GM19372 (cell line): Measurements from ENCODE around the gene GMDS.

Source experiments
- ATAC-seq: cut with Tn5 transposase; IDR thresholded peaks from one replicate; pipeline ENCODE4 v1.9.1; 2021; ENCODE audit warnings: mild to moderate bottlenecking, low read depth, moderate library complexity; ENCODE audit not compliant: unreplicated experiment

Gene GMDS

DNA sequence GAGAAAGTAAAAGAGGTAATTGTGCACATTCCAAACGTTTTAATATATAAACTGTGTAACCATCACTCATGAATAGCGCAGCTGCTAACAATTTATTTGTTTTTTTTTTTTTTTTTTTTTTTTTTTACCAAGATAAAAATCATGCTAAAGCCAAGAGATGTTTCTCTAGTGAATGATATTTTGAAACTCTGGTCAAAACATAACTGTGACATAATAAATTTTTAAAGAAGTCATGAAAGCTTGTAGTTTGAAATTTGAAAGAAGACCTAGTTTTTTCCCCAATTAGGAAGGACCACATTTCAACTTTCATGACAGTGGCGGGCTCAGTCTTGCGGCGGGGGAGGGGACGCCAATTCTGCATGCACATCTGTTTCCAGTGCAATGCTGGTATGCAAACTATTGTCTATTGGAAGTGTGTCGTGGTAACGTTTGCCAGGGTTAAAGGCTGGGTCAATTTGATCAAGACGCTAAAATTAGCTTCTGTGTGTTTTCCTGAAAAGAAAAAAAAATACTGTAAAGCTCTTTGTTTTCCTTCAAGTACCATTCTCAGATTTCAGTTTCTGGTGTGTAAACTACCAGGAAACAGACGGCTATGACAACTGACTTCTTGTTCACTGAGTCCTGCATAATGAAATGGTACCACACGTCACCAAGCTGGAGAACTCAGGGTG, 423.8 kb downstream of the GMDS start:
- ATAC-seq, result no peak

DNA sequence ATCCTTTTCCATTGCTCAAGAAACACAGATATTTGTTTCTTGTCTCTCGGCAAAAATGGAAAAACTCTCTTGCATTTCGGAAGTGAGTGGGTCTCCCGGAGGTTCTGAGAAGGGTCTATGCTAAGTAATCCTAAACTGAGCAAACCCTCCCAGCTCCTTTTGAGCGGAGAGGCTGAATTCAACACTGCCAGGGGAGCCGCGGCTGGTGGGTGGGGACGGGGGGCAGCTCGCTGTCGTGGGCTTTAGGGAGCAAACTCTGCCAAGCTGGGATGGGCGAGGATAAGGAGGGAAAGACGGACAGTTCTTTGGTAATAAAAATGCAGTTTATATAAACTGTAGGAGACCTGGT, 424.3 kb downstream of the GMDS start:
- ATAC-seq, result no peak

DNA sequence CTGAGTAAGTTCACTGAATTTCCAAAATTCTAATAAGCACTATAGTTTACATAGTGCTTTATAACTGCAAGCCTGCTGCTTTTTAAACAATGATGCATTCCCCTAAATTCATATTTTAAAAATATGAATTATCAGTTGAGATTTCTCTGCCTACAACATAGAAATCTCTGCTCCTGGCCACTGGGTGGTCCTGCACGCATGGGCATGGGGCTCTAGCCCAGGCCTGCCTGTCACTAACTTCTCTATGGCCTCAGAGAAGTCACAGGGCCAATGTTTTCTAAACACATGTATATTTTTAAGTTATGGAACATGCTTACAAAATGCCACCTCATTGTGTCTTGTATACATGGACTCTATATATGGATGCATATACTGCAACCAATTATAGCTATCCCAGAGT, 424.7 kb downstream of the GMDS start:
- ATAC-seq, result no peak

DNA sequence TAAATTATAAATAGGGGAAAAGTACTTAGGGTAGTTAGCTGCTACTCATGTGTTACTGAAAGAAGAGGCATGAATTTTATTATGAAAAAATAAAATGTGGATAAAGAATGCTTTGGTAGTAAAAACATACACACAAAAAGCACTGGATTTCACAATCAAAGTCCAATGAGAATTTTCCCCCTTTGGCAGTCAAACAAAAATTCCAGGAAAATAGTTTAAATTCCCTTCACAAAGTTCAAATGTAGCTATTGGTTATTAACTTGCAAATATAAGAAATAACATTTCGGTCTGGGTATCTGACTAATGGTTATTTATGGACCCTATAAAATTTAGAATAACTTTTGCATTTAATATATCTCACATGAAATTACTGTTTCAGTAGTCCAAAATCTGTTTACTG, 425.2 kb downstream of the GMDS start:
- ATAC-seq, result no peak

DNA sequence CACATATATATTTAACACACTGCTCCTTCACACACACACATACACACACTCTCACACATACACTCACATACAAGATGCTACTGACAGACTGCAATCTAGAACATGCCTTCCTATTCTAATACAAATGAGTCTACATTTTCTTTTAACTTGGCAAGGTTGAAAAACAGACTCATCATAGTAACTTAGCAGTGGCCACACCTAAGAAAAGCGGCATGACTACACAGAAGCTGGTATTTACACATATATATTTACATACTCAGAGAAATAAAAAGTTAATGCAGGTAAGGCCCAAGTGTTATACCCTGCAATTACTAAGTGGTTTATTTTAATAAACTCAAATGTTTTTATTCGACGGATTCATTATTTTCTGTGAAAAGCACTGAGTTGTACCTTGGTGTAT, 426.4 kb downstream of the GMDS start:
- no peak for ATAC-seq

DNA sequence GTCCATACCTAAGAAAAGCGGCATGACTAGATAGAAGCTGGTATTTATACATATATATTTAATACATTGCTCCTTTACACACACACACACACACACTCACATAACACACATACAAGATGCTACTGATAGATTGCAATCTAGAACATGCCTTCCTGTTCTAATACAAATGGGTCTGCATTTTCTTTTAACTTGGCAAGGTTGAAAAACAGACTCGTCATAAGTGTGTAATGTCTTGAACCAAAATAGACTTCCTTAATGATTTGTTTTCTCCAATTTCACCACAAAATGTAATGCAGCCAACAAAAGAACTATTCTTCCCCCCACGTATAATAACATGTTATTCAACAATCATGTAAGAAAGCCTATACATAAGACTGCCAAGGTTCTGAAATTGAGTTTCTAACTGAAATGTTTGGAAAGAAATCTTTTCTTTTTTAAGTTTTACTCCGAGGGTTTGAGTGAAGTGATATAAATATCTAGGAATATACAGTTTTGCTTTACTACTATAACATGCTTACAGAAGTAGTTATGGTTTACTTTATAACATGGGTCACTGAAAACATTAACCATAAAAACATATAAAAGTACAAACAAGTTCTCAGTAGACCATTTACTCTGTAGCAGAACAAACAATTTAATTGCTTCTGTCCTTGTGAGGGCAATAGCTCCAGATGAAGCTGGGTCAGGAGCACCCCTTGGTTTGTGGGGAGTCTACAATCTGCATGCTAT, 428.2 kb downstream of the GMDS start:
- ATAC-seq, result no peak

DNA sequence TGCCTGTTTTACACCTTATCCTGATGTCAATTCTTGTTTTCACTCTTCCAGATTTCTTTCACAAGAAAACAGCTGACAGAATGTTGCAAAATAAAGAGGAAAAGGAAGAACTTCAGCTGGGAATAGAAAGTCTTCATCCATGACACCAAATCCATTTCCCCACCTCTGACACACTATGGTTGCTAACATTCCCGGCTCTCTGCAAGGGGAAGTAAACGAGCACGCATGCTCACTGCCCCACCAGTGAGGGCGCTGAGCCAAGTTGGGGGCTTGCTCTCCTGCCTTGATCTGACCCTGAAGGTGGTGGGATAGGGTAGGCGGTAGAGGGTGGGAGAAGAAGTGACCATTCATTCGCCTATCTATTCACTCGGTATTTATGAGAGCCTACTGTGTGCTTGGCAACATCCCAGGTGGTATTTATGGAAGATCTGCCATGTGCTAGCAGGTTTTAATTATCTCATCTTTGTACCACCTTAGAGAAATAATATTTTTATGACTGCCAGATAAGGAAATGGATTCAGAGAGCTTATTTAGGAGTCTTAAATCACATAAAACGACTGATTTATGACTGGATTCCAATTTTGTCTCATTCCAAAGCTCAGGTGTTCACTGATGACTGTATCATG, 429.5 kb downstream of the GMDS start:
- no peak for ATAC-seq

DNA sequence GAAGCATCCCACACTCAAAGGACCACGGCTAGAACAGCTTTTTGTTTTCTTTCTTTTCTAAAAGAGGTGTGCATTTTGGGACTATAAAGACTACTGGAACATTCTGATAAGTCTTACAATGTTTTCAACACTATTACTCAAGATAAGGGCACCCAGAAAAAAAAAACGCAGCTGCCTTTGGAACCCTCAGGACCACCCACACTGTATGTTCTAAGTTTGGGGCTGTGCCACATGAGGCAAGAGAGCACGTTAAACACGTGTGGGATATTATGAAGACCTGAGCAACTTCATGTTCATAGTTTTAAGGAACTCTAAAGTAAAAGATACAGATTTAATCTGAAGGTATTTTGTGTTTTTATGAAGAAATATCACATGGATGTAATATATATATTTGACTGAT, 431.1 kb downstream of the GMDS start:
- no peak for ATAC-seq

DNA sequence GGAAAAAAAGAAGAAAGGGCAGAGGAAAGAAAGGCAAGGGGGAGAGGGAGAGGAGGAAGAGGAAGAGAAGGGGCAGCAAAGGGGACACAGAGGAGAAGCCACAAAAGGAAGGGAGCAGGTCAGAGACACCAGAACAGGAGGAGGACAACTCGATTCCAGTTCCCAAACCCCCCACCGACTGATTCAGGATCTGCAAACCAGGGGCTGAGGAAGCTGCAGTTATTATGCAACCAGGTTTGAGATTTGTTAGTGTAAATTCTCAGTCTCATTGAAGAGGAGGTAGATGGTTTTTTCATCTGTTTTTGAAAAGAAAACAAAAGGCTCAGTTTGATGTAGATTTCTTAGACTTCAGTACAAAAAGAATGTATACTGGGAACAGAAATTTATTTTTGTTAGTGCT, 432.9 kb downstream of the GMDS start:
- no peak for ATAC-seq

DNA sequence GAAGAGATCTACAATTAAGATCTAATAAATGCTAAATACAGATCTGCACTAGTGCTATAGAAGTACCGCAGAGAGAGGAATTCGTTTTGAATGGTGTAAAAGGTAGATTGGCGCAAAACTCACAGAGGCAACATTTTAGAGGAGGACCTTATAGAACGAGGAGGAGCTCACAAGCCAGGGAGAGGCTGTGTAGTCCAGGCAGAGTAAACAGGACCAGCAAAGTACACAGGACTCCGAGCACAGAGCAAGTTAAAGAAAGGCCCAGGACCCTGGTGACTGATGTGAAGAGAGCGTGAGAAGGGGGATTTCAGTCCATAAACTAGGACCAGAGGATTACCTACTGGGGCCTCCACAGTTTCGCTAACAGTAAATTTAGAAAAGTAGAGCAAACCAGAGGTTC, 433.4 kb downstream of the GMDS start:
- no peak for ATAC-seq

DNA sequence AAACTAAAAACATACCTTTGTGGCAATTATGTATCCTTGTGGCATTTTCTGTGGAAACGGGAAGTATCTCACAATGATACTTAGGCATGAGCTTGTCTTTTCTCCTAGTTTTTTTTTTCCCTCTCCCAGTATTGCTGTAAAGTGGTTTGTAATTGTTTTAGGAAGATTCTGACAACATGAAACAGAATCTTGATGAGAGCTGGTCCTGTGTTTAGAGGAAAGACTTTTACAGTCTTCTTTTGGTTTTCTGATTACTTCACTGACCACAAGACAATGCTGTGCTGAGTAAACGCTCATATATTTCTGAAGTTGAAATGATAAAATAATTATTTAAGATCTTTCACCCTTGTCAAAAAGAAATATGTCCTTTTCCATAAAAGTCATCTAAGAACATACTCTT, 434.5 kb downstream of the GMDS start:
- ATAC-seq, result no peak

DNA sequence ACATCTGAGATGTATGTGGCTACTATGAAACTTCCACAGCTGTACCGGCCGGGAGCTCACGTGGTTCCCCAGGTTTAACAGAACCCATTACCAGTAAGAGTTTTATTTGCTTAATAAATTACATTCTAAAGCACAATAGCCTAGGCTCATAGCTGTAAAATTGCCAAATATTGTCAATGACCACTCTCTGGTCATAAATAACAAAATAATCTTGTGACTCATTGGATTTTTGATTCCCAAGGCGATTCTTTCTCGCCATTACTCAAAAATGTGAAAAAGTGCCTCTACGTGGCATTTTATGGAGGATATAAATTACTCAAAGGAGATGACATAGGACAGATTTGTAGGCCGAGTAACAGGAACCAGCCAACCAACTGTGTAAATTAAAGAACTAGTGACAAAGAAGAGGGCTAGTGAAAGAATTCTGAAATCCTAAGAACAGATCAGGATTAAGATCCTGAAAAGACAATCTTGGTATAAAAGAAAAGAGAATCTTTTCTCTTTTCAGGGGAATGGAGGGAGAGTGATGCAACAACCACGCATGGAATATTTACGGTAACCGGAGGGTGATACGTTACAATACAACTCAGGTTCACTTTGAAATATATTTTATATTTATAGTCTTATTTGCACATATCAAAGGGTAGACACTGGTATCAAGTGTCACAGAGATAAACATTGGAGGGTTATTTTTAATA, 436.0 kb downstream of the GMDS start:
- ATAC-seq, result no peak

DNA sequence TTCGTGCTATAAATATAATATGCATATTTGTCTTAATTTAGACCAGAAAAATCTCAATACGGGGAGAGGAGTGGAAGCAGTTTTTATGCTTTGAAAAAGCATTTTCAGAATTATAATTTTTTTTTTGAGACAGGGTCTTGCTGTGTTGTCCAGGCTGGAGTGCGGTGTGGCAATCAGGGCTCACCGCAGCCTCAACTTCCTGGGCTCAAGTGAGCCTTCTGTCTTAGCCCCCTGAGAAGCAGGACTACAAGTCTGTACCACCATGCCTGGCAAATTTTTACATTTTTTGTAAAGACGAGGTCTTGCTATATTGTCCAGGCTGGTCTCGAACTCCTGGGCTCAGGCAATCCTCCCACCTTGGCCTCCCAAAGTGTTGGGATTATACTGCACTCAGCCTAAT, 438.5 kb downstream of the GMDS start:
- ATAC-seq, result no peak

DNA sequence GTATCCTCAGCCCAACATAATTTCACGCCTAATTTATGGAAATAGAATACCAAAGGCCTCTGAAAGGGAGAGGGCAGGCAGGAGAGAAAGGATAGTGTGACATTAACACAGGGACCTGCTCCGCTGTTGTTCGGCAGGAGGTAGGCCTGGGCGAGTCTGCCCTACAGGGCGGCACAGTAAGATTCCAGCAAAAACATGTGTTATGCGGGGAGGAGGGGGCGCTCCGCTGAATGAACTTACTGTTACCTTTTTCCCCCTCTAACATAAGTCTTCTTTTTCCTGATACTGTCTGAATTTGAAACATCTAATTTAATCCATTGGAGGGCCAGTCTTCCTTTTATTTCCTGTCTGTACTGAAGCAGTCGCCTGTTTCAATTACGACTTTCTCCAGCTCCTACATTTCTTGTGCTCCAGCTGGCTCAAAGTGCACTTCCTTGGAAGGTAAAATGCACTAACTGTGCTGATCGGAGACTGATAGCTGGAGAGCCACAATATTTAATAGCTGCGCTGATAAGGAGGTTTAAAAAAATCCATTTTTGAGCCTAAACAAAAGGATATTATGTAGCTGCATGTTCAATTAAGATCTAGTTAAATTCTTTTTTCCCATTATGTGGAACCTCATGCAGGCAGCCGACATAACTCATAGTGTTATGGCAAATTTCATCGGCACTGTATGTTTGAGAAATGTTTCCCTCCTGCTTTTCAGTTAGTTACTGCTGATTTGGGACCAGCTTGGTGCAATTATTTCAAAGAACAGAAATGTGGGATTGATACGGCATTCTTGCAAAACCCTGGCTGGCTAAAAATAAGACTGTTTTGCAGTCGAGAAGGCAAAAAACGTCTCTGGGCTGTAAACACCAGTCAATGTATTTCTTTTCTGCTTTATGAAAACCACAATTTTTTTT, 442.7 kb downstream of the GMDS start:
- ATAC-seq, result no peak

DNA sequence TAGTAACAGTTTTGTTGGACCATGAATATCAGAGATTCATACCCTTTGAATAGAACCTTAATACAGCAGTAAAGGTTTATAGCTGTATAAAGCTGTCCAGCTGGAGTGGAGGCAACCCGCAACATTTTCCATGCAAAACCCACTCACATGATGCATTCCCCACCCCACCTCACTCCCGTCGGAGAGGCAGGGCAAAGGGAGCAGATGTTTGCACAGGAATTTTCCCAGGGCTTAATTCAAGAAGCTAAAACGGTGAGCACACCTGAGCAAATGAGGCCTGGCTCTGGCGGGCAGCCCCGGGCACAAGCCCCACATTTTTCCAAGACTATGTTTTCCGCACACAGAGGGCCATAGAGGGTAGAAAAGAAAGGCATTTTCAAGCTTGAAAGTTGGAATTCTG, 444.0 kb downstream of the GMDS start:
- no peak for ATAC-seq

DNA sequence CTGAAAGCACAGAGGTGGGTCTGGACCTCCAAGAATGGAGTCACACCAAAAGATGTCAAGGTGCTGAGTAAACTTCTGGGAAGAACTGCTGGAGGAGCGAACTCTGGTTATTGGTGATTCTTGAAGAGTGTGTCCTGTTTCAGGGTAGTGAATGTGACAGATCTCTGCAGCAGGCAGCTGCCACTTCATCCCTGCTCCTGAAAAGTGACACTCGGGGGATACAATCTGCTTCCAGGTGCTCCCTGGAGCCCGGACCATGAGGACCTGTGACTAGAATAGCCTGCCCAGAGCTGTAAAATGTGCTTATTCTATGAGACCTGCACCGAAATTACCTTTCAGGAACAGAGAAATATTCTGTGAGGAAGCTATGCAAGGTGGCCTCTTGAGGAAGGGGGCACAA, 444.6 kb downstream of the GMDS start:
- no peak for ATAC-seq

DNA sequence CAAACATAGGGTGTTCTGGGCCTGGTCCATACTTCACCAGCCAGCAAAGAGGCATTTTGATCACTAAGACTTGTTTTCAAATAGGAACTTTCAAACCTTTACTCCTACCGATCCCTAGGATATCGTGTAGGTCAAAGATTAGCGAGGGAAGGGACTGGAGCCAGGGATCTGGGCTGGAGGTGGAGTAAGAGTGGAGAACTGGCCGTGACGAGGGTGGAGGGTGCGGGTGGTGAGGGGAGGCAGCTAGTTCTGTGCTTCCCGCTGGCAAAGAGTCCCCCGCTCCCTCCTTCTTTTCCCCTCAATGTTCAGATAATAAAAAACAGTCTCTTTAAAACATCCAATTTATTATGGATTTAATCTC, 446.5 kb downstream of the GMDS start:
- ATAC-seq, result no peak

DNA sequence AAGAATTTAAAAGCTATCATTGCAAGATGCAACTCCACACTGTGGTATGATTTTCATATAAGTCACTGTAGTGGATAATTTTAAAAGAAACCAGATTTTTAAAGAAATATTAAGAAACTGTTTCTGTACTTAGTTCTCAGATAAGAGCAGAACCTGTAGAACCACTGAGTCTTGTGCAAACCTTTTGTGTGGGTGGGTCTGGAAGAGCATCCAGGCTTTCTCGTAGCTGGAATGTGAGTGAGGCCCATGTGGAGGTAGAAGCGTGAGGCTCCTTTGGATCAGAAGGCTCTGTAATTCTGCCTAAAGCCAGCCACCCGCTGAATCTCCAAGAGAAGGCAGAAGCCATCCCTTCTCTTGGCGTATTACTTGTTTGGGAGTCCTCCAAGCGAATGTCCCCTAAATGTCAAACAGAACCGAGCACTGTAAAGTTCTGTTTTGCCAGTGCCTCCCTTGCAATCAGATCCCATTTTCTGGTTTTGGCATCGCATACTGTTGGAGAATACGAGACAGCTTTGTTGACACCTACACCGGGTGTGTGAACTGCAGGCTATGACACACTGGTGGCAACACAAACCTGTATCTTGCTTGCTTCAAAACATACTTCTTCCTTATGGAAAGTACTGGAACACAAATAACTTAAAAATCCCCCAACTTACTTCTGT, 447.0 kb downstream of the GMDS start:
- no peak for ATAC-seq

DNA sequence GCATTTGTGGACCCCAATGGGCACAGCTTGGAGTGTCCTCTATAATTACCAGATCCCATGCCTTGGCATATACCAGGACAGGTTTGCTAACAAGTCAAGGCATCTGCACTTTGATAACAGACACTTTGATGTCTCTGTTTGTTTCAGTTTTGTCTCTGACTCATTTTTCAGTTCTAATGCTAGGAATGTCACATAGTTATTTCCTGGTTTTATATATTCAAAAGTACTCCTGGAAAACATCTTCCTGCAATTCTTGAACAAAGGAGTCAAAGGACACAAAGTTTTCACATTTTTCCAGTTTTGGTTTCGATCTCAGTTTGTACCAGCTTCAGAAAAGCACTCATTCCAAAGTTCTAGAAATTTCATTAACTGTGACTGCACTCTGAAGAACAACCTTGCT, 447.6 kb downstream of the GMDS start:
- ATAC-seq, result no peak
